ENCODE measurements around the gene PGLYRP1.

Gene PGLYRP1

GRCh38 chr19:46000491-46001246, 22.2 kb downstream of the PGLYRP1 start:
- no peak for DNase-seq (ENCODE audit: low read depth)

DNA sequence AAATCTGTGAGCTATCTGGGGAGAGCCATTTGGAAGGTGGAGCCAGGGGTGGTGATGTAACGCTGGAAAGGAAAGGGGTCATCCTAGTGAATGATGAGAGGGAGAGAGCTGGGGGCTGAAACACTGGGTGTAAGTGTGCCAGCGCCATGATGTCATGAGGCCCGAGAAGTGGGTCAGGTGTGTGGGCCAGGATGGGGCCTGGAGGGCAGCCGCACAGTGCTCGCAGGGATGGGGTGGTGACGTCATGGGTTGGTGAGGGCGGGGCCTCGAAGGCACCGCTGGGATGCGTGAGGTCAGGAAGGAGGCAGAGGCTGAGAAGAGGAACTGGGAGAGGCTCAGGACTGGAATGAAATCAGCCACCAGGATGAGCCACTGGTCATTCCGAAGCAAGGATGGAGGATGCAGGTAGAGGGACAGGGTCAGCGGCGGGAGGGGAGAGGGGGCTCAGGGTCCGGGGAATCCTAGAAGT, 23.2 kb downstream of the PGLYRP1 start:
- peak; percentile 51 for DNase-seq (ENCODE audit: low read depth)

- no peak for DNase-seq (ENCODE audit: low read depth)
These were observed 24.0 kb downstream of the PGLYRP1 start for GRCh38 chr19:45998834-45999233.

GRCh38 chr19:45996933-45997332, 25.9 kb downstream of the PGLYRP1 start:
- DNase-seq (ENCODE audit: low read depth) = no peak

- peak; percentile 77 for DNase-seq (ENCODE audit: low read depth)
These were observed 27.0 kb downstream of the PGLYRP1 start for GRCh38 chr19:45995715-45996385.

DNA sequence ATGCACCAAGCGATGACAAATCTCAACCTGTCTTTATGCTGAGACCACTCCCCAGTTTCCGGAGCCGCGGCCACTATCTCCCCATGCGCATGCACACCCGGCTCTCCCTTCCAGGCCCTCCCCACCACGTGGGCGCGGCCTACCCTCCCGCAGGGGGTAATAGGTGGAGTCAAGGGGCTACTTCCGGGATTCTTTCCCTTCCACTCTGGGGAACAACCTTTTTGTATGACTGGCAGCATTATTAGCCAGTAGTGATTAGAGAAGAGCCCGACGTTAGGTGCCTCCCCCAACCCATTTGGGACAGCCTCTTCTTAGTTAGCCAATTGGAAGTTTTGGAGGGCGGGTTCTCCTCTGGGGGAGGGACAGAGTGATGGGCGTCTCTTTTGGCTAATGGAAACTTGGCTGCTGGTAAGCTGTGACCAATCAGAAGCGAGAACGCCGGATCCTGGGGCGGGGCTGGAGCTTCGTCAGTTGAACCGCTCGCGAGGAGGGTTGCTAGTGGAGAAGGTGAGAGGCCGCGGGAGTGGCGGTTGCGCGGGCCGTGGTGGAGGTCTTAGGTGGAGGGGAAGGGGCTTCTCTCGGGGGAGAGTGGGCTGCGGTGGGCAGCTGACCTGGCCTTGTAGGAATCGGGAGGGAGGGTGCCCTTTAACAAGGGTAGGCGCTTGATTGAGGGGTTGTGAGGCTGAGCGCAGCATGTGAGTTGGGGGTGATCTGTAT, 27.7 kb downstream of the PGLYRP1 start, which contains the start of gene CCDC61:
CCDC61 (plus strand) TSS at position 470 of the 717 bp plus-strand sequence. CDS start 7,552 bp downstream, outside the sequence.
- peak; percentile 99 for DNase-seq (ENCODE audit: low read depth)

DNA sequence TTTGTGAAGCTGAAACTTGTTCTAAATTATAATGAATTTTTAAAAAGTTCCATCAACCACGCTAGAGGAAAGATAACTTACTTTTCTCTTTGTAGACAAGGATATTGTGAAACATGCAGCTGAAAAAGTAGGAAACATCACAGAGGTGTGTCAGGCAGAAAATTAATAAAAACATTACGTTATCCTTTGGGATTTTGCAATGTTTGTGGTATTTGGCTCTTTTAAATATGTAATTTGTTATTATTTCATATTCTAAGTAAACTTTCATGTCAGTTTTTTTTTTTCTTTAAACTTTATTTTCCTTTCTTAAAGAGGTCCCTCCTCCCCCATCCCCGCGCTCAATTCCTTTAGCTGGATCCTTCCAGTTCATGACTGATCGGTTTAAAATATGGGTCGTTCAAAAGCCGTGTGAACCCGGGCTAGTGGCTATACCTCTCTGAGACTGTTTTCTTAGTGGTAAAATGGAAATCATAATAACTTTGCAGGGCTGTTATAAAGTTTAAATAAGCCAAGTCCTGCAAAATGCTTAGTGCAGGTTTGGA, 28.3 kb downstream of the PGLYRP1 start:
- peak; percentile 81 for DNase-seq (ENCODE audit: low read depth)

DNA sequence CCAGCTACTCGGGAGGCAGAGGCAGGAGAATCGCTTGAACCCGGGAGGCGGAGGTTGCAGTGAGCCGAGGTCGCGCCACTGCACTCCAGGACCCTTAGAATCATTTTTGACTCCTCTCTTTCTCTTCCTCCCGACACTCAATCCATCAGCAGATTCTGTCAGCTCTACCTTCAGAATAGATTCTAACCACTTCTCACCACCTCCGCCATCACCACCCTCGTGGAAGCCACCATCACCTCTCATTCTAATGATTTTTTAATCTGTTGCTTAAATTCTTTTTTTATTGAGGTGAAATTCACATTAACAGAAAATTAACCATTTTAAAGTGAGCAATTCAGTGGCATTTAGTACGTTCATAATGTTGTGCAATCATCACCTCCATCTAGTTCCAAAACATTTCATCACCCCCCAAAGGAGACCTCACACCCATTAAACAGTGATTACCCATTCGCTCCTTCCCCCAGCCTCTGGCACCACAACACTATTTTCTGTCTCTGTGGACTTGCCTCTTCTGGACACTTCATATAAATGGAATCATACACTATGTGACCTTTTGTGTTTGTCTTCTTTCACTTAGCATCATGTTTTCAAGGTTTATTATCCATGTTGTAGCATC, 32.6 kb downstream of the PGLYRP1 start:
- DNase-seq (ENCODE audit: low read depth) = no peak

DNA sequence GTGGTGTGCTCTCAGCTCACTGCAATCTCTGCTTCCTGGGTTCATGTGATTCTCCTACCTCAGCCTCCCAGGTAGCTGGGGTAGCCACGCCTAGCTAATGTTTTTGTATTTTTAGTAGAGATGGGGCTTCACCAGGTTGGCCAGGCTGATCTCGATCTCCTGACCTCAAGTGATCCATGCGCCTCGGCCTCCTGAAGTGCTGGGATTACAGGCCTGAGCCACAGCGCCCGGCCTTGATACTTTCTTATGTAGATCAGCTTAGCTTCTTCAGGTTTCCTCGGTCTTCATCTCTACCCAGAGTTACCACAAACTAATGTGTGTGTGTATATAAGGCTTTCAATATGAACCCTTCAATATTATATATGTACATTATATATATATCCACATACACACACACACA, 37.5 kb downstream of the PGLYRP1 start:
- no peak for DNase-seq (ENCODE audit: low read depth)

GRCh38 chr19:45981350-45981749, 41.5 kb downstream of the PGLYRP1 start:
- DNase-seq (ENCODE audit: low read depth) = no peak

DNA sequence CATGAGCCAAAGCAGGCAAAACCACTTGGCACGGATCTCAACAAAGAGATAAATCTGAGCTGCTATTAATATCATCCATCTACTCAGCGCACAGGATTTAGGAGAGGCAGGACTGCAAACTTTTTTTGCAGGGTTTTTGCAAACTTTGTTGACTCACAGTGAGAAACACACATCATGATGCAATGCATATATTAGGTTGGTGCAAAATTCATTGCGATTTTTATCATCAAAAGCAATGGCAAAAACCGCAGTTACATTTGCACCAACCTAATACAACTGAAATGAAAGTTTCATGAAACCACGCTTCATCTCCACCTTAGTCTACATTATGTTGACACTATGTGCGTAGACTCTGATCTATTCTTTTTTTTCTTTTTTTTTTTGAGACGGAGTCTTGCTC, 44.7 kb downstream of the PGLYRP1 start:
- peak; percentile 12 for DNase-seq (ENCODE audit: low read depth)

DNA sequence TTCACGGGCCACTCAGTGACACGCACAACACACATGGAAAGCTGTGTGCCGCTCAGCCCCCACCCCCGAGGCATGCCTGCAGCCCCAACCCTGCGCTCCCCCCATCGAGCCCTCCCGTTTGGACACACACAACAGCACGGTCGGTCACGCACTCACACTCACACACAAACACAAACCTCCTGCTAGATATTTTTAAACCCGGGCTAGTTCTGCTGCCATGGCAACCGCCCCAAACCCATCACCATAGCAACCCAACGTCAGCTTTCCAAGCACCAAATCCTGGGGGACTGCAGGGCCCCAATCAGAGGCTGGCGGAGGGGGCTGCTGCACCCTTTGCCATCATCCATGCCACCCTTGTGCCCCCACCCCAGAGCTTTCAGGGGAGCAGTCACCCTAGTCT, 46.7 kb downstream of the PGLYRP1 start:
- DNase-seq (ENCODE audit: low read depth) = no peak

GRCh38 chr19:45975306-45976070, 47.4 kb downstream of the PGLYRP1 start:
- no peak for DNase-seq (ENCODE audit: low read depth)

DNA sequence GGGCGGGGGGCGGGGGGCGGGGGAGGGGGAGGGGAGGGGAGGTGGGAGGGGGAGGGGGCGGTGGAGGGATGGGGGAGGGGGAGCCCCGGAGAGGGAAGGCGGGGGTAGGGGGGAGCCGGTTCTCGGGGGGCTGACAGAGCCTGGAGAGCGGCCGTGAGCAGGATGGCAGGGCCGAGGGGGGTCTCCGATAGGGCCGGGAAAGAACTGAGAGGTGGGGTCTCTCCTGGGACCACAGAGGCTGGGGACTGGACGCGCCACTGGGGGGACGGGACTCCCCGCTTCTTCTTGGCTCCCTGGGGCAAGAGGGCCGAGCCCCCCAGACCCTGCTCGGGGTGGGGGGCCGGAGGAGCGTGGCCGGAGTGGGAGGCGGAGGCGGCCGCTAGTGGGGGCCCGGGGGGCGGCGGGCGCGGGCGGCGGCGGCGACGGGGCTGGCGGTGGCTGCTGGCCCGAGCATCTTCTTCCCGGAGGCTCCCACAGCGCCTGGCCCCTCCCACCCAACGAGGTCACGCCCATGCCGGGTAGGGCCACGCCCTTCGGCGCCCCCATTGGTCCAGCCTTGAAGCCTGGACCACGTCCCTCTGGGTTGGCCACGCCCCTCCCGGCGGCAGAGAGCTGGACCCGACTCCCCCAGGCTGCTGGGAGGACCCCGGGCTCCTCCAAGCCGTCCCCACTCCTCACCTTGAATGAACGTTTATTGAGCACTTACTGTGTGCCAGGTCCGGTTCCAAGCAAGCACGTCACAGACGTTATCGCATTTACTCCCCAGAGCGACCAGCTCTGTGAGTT, 49.1 kb downstream of the PGLYRP1 start, which contains the start of gene NOVA2:
NOVA2 (minus strand) TSS at position 313 of the 786 bp plus-strand sequence. CDS start 514 bp downstream, outside the sequence.
- peak; percentile 28 for DNase-seq (ENCODE audit: low read depth)

DNA sequence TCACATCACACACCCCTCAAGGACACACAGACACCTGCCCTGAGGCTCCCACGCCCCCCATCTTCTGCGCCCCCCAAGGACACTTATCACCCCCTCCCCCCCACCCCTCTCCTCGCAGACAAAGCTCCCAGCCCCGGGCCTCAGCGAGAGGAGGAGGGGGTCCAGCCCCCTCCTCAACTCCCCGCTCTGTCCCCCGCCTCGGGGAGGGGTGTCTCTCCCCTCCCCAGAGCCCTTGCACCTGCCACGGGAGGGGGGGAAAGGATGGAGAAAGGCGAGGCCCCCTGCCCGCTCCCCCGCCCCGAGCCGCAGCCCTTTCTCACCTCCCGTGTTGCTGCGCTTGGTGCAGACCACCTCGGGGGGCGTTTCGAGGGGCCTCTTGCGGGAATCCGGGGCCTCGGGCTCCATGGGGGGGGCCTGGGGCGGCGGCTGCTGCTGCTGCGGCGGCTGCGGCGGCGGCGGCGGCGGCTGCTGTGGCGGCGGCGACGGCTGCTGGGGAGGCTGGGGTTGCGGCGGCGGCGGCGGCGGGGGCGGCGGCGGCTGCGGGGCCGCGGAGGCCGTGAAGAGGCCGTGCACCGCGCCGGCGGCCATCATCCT, 49.8 kb downstream of the PGLYRP1 start:
- no peak for DNase-seq (ENCODE audit: low read depth)

DNA sequence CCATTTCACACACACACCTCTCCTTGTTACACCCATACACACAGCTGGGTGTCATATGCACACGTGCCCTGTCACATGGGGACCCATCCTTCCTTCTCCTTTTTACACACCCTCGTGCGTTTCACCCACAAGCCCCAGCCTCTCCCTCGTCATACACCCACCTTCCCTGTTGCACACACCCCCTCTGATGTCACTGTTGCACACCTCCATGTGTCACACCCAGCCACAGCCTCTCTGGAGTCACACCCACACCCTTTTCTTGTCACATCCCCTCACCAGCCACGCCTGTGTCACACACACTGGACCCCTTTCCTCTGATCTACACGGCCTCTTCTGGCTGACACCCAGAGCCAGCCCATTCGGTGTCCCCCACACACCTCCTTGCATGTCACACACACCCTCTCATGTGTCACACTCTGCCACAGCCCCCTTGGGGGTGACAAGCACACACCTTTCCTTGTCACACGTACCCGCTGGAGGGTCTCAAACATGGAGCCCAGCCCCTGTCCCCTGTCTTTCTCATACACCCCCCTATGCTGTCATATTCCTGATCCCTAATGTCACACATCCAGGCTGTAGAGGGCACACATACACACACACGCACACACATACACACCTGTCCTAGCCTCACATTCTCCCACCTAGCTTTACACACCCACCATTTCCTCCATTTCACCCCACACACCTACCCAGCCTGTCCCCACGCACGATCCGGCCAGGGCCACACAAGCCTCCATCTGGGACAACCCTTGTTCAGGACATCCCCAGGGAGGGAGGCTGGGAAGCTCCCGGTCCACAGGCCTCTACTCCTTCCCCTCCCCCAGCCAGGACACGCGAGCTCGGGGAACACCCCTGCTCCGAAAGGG, 50.5 kb downstream of the PGLYRP1 start:
- DNase-seq (ENCODE audit: low read depth) = no peak

DNA sequence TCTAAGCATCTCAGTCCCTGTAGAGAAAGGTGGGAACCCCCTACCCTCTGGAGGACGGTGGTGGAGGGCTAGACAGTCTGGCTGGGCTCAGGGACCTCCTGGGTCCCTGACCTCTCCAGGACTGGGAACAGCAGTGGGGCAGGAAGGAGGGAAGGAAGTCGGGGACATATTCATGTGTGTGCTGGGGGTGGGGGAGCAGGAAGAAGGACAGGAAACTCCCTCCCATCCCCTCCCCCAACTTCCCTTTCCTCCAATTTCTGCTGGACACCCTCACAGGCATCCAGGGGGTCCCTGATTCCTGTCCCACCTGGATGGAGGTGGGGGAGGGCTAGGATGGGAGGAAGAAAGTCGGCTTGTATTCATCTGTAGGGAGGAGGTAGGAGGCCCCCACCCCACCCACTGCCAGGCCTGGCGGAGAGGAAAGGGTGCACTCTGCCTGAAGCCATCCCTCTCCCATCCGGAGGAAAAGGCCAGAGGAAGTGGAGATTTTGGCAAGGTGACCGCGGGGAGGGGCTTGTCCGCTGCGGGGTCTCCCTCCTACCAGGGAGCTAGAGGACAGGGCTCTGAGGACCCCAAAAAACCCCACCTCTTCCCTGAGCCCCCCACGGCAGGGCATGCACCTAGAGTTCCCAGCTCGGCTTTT, 51.5 kb downstream of the PGLYRP1 start:
- no peak for DNase-seq (ENCODE audit: low read depth)

DNA sequence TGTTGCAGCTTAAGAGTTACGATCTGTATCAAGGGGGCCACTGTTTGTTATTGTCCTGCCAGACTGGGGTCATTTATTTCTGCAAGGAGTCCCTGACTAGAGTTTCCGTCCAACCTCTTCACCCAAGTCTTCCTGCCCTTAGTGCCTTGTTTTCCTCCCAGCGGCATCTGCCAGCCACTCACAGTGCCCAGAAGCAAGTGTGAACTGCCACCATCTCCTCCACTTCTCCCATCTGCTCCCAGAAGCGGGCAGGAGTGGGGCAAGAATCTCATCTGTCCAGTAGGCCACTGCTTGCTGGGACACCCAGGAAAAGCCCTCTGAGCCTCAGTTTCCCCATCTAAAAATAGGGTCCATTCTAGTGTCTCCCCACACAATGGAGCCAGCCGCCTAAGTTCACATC, 53.2 kb downstream of the PGLYRP1 start:
- DNase-seq (ENCODE audit: low read depth) = no peak
